OCI-LY3 (cell line): ENCODE results near the gene AANAT.
A peak's percentile ranks its signal among the peaks of the same experiment; 100 is the strongest.

ENCODE experiments used
- H2AFZ ChIP-seq: fragments of 200-600, 300-600 bp; shearing (Covaris generic); 2 replicates; pipeline ENCODE4 v1.6.0; 2014; ENCODE audit warnings: antibody characterized with exemption, low read depth, low read length
- H3K27ac ChIP-seq: fragments of 200-600, 300-600 bp; sonication (generic); 2 replicates; pipeline ENCODE4 v1.5.1; 2014; ENCODE audit warnings: mild to moderate bottlenecking, low read length, moderate library complexity, mixed read lengths
- H3K27me3 ChIP-seq: fragments of 200-600, 300-600 bp; sonication (generic); 2 replicates; pipeline ENCODE4 v1.6.1; 2014; ENCODE audit warnings: low read depth, low read length, mixed read lengths
- H3K36me3 ChIP-seq: fragments of 200-600, 300-600 bp; sonication (generic); replicated peaks from 2 replicates; pipeline ENCODE3; 2014; ENCODE audit warnings: low read depth, low read length, mixed read lengths
- H3K4me1 ChIP-seq: fragments of 300-600, 200-600 bp; sonication (generic); 2 replicates; pipeline ENCODE4 v1.6.1; 2014; ENCODE audit warnings: low read length, mixed read lengths
- H3K4me2 ChIP-seq: fragments of 200-600, 300-600 bp; sonication (generic); 2 replicates; pipeline ENCODE4 v1.6.1; 2014; ENCODE audit warnings: low read length, mixed read lengths
- H3K4me3 ChIP-seq: fragments of 300-600, 200-600 bp; sonication (generic); 2 replicates; pipeline ENCODE4 v1.5.1; 2014; ENCODE audit warnings: antibody characterized with exemption, mild to moderate bottlenecking, low read length, moderate library complexity
- H3K79me2 ChIP-seq: fragments of 300-600, 200-600 bp; shearing (Covaris generic); 2 replicates; pipeline ENCODE4 v1.6.1; 2014; ENCODE audit warnings: mild to moderate bottlenecking, low read length, mixed read lengths
- H3K9ac ChIP-seq: fragments of 300-600, 200-600 bp; shearing (Covaris generic); 2 replicates; pipeline ENCODE4 v1.6.0; 2014; ENCODE audit warnings: mild to moderate bottlenecking, low read length, moderate library complexity
- H3K9me3 ChIP-seq: fragments of 200-600, 300-600 bp; shearing (Covaris generic); 2 replicates; pipeline ENCODE4 v1.6.1; 2014; ENCODE audit warnings: low read length, mixed read lengths; ENCODE audit not compliant: insufficient read depth
- H4K20me1 ChIP-seq: fragments of 200-600, 300-600 bp; sonication (generic); 2 replicates; pipeline ENCODE4 v1.6.1; 2016; ENCODE audit warnings: low read length, mixed read lengths; ENCODE audit not compliant: insufficient read depth
- EZH2phosphoT487 ChIP-seq: fragments of 200-600 bp; shearing (Covaris generic); IDR thresholded peaks from 2 replicates; pipeline ENCODE4 v1.6.1; 2018; ENCODE audit warnings: antibody characterized with exemption, mixed run types, low read depth
- TF ChIP-seq, protein P1 (sequence below): fragments of 200-600, 300-600 bp; sonication (generic); IDR thresholded peaks from 2 replicates; pipeline ENCODE4 v1.5.1; 2014; ENCODE audit warnings: antibody characterized with exemption, low read length, low read depth

Gene AANAT

DNA sequence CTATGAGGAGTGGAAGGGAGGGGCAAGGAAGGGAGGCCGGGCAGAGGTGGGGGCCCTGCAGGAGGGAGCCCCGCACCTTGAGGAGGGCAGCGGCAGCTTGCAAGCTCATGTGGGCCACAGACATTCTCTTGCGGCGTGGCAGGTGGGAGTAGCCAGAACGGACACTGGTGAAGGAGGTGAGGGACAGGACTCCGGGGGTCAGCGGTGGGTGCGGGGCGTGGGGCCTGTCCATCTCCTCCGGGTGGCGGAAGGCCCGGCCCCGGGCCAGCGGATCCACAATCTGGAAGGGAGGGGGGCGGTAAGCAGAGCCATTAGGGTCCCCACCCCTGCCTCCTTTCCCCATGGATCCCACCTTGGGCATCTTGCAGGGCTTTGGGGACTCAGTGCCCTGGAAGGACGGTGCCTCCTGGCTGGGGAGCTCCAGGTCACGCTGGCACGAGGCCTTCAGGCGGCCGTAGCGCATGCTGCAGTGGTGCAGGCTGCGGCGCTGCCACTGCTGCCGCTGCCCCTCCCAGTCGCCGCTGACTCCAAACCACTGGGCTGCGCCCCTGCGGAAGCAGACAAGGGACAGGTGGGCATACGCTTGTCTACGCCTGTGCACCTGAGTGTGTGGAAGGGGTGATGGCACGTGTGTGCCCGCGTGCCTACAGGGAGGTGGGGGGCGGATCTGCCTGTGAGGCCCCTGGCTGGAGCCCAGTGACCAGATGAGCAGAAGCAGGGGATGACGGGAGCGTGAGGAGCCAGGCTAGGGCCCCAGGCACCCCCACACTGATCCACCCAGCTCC lies 11.5 kb downstream of the AANAT start:
- no peak overlapping the region for H3K27ac ChIP-seq
- no peak overlapping the region for H3K9ac ChIP-seq

DNA sequence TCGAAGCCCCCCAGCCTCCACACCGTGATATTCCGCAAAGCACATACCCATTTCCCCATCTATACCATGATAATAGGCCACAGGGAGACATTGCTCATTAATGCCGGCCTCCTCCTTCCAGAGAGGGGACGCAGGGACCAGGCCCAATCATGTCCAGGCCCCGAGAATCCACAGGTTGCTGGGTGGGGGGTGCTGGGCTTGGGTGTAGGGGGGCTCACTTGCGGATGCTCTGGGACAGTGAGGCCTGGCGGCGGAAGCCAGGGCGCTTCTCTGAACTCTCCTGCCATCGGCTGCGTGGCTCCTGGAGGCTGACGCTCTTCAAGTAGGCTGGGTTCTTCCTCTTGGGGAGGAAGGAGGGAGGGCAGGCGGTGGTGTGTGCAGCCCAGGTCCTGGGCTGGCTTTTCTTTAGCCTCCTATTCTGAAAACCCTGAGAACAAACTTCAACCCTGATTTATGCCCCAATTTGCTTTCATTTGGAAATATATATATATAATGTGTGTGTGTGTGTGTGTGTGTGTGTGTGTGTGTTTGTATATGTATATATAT lies 12.2 kb downstream of the AANAT start:
- Histone ChIP-seq H3K36me3 (peaks cover 3% of the 10 kb centered on the region), H3K79me2 (no peaks in the 10 kb centered on the region), H3K27ac (no peak overlapping the region), H3K4me1 (peaks cover 44% of the 10 kb centered on the region), H3K4me3 (no peak overlapping the region), H3K9me3 (no peaks in the 10 kb centered on the region), H4K20me1 (no peaks in the 10 kb centered on the region), H2AFZ (no peak overlapping the region), H3K27me3 (no peaks in the 10 kb centered on the region), H3K4me2 (no peak overlapping the region), H3K9ac (no peak overlapping the region)
- no peak for TF ChIP-seq EZH2phosphoT487
- TF ChIP-seq, protein P1, sequence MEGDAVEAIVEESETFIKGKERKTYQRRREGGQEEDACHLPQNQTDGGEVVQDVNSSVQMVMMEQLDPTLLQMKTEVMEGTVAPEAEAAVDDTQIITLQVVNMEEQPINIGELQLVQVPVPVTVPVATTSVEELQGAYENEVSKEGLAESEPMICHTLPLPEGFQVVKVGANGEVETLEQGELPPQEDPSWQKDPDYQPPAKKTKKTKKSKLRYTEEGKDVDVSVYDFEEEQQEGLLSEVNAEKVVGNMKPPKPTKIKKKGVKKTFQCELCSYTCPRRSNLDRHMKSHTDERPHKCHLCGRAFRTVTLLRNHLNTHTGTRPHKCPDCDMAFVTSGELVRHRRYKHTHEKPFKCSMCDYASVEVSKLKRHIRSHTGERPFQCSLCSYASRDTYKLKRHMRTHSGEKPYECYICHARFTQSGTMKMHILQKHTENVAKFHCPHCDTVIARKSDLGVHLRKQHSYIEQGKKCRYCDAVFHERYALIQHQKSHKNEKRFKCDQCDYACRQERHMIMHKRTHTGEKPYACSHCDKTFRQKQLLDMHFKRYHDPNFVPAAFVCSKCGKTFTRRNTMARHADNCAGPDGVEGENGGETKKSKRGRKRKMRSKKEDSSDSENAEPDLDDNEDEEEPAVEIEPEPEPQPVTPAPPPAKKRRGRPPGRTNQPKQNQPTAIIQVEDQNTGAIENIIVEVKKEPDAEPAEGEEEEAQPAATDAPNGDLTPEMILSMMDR, result no peak

More for the DNA sequence above, 11.5 kb downstream of the AANAT start:
- Histone ChIP-seq H3K4me3 (no peak overlapping the region), H3K79me2 (no peaks in the 10 kb centered on the region), H3K36me3 (peaks cover 3% of the 10 kb centered on the region), H2AFZ (no peak overlapping the region), H3K9me3 (no peaks in the 10 kb centered on the region), H3K4me2 (no peak overlapping the region), H3K27me3 (no peaks in the 10 kb centered on the region), H4K20me1 (no peaks in the 10 kb centered on the region), H3K4me1 (peaks cover 38% of the 10 kb centered on the region)
- TF ChIP-seq, protein P1, result no peak
- no peak for TF ChIP-seq EZH2phosphoT487

DNA sequence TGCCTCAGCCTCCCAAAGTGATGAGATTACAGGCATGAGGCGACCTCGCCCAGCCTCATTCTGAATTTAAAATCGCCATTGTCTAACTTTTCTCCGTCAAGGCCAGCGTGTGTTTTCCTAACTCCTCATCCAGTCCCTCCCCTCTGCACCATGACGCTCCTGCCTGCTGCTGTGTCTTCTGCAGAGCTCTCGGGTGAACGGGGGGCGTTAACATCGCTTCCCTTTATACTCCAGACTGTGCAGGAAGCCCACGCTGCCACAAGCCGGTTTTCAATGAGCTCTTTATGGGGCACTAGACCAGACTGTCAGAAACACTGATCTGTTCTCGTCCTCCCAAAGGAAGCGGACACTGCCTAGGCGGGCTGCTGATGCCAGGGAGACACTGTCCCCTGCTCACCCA lies 13.2 kb downstream of the AANAT start:
- Histone ChIP-seq H3K79me2 (no peaks in the 10 kb centered on the region), H3K27ac (peak overlapping the region; percentile 95), H3K4me1 (peaks cover 49% of the 10 kb centered on the region), H3K4me2 (peak overlapping the region; percentile 83), H3K27me3 (no peaks in the 10 kb centered on the region), H4K20me1 (no peaks in the 10 kb centered on the region), H3K9me3 (no peaks in the 10 kb centered on the region), H3K36me3 (peaks cover 3% of the 10 kb centered on the region), H2AFZ (no peak overlapping the region; the same call in 1 of the 2 replicates), H3K9ac (peak overlapping the region; percentile 78), H3K4me3 (peak overlapping the region; percentile 60)
- no peak for TF ChIP-seq EZH2phosphoT487
- TF ChIP-seq, protein P1, result no peak

DNA sequence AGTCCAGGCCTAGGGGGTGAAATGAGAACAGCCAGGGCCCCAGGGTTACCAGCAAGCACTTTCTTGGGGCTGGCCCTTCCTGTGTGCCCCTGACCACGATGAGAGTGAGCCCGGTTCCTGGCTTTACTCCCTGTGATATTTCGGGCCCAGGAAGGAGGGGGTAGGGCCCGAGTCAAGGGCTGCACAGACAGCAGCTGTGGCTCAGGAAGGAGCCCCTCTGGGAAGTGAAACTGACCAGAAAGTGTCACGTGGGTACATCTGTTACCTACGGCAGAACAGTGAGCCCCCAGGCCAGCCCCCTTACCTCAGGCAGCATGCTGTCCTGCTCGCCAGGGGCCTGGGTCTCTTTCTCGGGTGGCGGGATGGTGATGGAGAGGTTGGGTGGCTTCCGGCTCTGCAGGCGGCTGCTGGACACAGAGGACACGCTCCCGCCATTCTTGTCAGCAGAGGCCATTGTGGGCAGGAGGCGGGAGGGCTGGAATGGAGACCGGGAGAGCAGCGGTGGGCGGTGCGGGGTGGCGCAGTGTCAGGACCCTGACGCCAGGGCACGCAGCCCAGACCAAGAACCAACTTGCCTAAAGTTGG lies 13.8 kb downstream of the AANAT start:
- H3K9ac ChIP-seq, result peak overlapping the region; percentile 78
- H3K36me3 ChIP-seq, result peaks cover 3% of the 10 kb centered on the region
- TF ChIP-seq, protein P1, result no peak
- TF ChIP-seq EZH2phosphoT487, result no peak
- H3K27ac ChIP-seq, result peak overlapping the region; percentile 95
- H3K4me1 ChIP-seq, result peaks cover 50% of the 10 kb centered on the region
- no peak overlapping the region; the same call in 1 of the 2 replicates for H2AFZ ChIP-seq
- H3K9me3 ChIP-seq, result no peaks in the 10 kb centered on the region
- H3K27me3 ChIP-seq, result no peaks in the 10 kb centered on the region
- H3K4me2 ChIP-seq, result peak overlapping the region; percentile 83
- H4K20me1 ChIP-seq, result no peaks in the 10 kb centered on the region
- H3K79me2 ChIP-seq, result no peaks in the 10 kb centered on the region
- peak overlapping the region; percentile 60 for H3K4me3 ChIP-seq
